Neural cell (in vitro differentiated cells): ENCODE results near the gene GRB14. TPM values are rescaled to one million over a fixed set of nuclear protein-coding genes. Genes with fewer than 3 reads are reported as not detected.

ENCODE experiments used
- H2AFZ ChIP-seq: fragments of 200-600, 300-800 bp; sonication (generic), shearing (Covaris generic); 2 replicates; pipeline ENCODE4 v1.6.0; 2014; ENCODE audit warnings: low read depth, mild to moderate bottlenecking, antibody characterized with exemption, low read length, moderate library complexity
- H3F3A ChIP-seq: fragments of 200-600 bp; shearing (Covaris generic); 2 replicates; pipeline ENCODE4 v1.6.1; 2016; ENCODE audit warnings: mild to moderate bottlenecking, moderate library complexity, mixed read lengths, antibody characterized with exemption, low read length; ENCODE audit not compliant: insufficient read depth, poor library complexity, severe bottlenecking
- H3K27ac ChIP-seq: fragments of 200-600, 300-800 bp; sonication (generic), shearing (Covaris generic); 2 replicates; pipeline ENCODE4 v1.5.1; 2014; ENCODE audit warnings: mild to moderate bottlenecking, low read length, moderate library complexity
- H3K27me3 ChIP-seq: fragments of 300-800, 200-600 bp; sonication (generic), shearing (Covaris generic); 2 replicates; pipeline ENCODE4 v1.6.0; 2014; ENCODE audit warnings: mild to moderate bottlenecking, low read depth, low read length, moderate library complexity; ENCODE audit not compliant: insufficient read depth
- H3K36me3 ChIP-seq: fragments of 300-800, 200-600 bp; sonication (generic), shearing (Covaris generic); 2 replicates; pipeline ENCODE4 v1.5.1; 2014; ENCODE audit warnings: mild to moderate bottlenecking, antibody characterized with exemption, low read length, moderate library complexity; ENCODE audit not compliant: insufficient read depth
- H3K4me2 ChIP-seq: fragments of 300-800, 200-600 bp; sonication (generic), shearing (Covaris generic); 2 replicates; pipeline ENCODE4 v1.6.0; 2014; ENCODE audit warnings: mild to moderate bottlenecking, low read length
- H3K4me3 ChIP-seq: fragments of 300-800, 200-600 bp; sonication (generic), shearing (Covaris generic); 2 replicates; pipeline ENCODE4 v1.5.1; 2014; ENCODE audit warnings: mild to moderate bottlenecking, low read length, moderate library complexity
- H3K79me2 ChIP-seq: fragments of 200-600 bp; shearing (Covaris generic); replicated peaks from 2 replicates; pipeline ENCODE4 v1.6.0; 2014; ENCODE audit warnings: mild to moderate bottlenecking, low read length, moderate library complexity; ENCODE audit not compliant: insufficient read depth
- H3K9ac ChIP-seq: fragments of 300-800, 200-600 bp; sonication (generic), shearing (Covaris generic); 2 replicates; pipeline ENCODE4 v1.6.1; 2016; ENCODE audit warnings: mild to moderate bottlenecking, low read length, mixed read lengths
- H3K9me2 ChIP-seq: fragments of 200-600 bp; shearing (Covaris generic); 2 replicates; pipeline ENCODE4 v1.6.1; 2016; ENCODE audit warnings: mild to moderate bottlenecking, low read length, mixed read lengths; ENCODE audit not compliant: insufficient read depth
- H3K9me3 ChIP-seq: fragments of 200-600, 300-800 bp; sonication (generic), shearing (Covaris generic); 2 replicates; pipeline ENCODE4 v1.6.1; 2016; ENCODE audit warnings: mild to moderate bottlenecking, mixed run types, low read length, moderate library complexity, mixed read lengths
- H4K20me1 ChIP-seq: fragments of 200-600 bp; shearing (Covaris generic); 2 replicates; pipeline ENCODE4 v1.6.1; 2016; ENCODE audit warnings: mild to moderate bottlenecking, mixed run types; ENCODE audit not compliant: insufficient read depth
- CTCF ChIP-seq: fragments of 450-650 bp; IDR thresholded peaks from 2 replicates; pipeline ENCODE4 v1.5.1; 2014; ENCODE audit warnings: antibody characterized with exemption, mild to moderate bottlenecking, moderate library complexity; ENCODE audit not compliant: poor library complexity, severe bottlenecking
- EP300 ChIP-seq: fragments of 450-650 bp; conservative IDR thresholded peaks from 2 replicates; pipeline ENCODE4 v1.6.1; 2014; ENCODE audit warnings: antibody characterized with exemption, mild to moderate bottlenecking, moderate library complexity; ENCODE audit not compliant: poor library complexity, severe bottlenecking
- EZH2 ChIP-seq: fragments of 200-600, 300-800 bp; shearing (Covaris generic), sonication (generic); IDR thresholded peaks from 2 replicates; pipeline ENCODE4 v1.6.1; 2014; ENCODE audit warnings: antibody characterized with exemption, low read length, borderline replicate concordance, mild to moderate bottlenecking; ENCODE audit not compliant: insufficient read depth, poor library complexity, severe bottlenecking
- MXI1 ChIP-seq: fragments of 450-650 bp; conservative IDR thresholded peaks from 2 replicates; pipeline ENCODE4 v1.6.1; 2014; ENCODE audit warnings: antibody characterized with exemption, mild to moderate bottlenecking; ENCODE audit not compliant: poor library complexity, severe bottlenecking
- POLR2AphosphoS5 ChIP-seq: IDR thresholded peaks from 2 replicates; pipeline ENCODE4 v1.6.1; 2012
- RAD21 ChIP-seq: fragments of 450-650 bp; conservative IDR thresholded peaks from 2 replicates; pipeline ENCODE4 v1.6.1; 2014; ENCODE audit warnings: antibody characterized with exemption, mild to moderate bottlenecking, moderate library complexity
- REST ChIP-seq: IDR thresholded peaks from 2 replicates; pipeline ENCODE4 v1.6.1; 2012; ENCODE audit warnings: borderline replicate concordance
- SMC3 ChIP-seq: fragments of 450-650 bp; conservative IDR thresholded peaks from 2 replicates; pipeline ENCODE4 v1.6.1; 2014; ENCODE audit warnings: antibody characterized with exemption, mild to moderate bottlenecking, moderate library complexity; ENCODE audit not compliant: poor library complexity
- TAF1 ChIP-seq: IDR thresholded peaks from 2 replicates; pipeline ENCODE4 v1.6.1; 2012; ENCODE audit warnings: low read depth
- polyA plus RNA-seq: library from polyadenylated mRNA; depleted of rRNA; stranded (reverse); fragments of >200 nt; gene quantifications from 2 replicates; pipeline ENCODE4 v1.2.3, GENCODE V29; 2014

GRB14 gene
- polyA plus RNA-seq, 1 donor from 2014 or later: 4.5 TPM

- Histone ChIP-seq H3K9me3 (no peaks in the 10 kb centered on the region), H3K9me2 (no peaks in the 10 kb centered on the region), H3K4me2 (no peak overlapping the region), H2AFZ (no peak overlapping the region), H3K27ac (no peak overlapping the region), H3K36me3 (no peaks in the 10 kb centered on the region), H3K4me3 (no peak overlapping the region), H3K79me2 (no peaks in the 10 kb centered on the region), H4K20me1 (no peaks in the 10 kb centered on the region), H3K9ac (no peak overlapping the region), H3F3A (no peaks in the 10 kb centered on the region), H3K27me3 (no peaks in the 10 kb centered on the region)
- TF ChIP-seq EP300 (no peak), EZH2 (no peak), POLR2AphosphoS5 (no peak)
Measured at GRCh38 chr2:164561991-164562390, 59.3 kb downstream of the GRB14 start.

GRCh38 chr2:164561416-164561815 lies 59.9 kb downstream of the GRB14 start:
- Histone ChIP-seq H4K20me1 (no peaks in the 10 kb centered on the region), H3K27me3 (no peaks in the 10 kb centered on the region), H3K27ac (no peak overlapping the region), H3K79me2 (no peaks in the 10 kb centered on the region), H3K36me3 (no peaks in the 10 kb centered on the region), H3K9ac (no peak overlapping the region), H3K4me3 (no peak overlapping the region), H2AFZ (no peak overlapping the region), H3F3A (no peaks in the 10 kb centered on the region), H3K4me2 (no peak overlapping the region), H3K9me2 (no peaks in the 10 kb centered on the region), H3K9me3 (no peaks in the 10 kb centered on the region)
- TF ChIP-seq CTCF (no peak), REST (no peak), EZH2 (no peak), EP300 (no peak), MXI1 (no peak), POLR2AphosphoS5 (no peak), TAF1 (no peak), RAD21 (no peak), SMC3 (no peak)

GRCh38 chr2:164560902-164561301 lies 60.4 kb downstream of the GRB14 start:
- H2AFZ ChIP-seq: no peak overlapping the region
- no peaks in the 10 kb centered on the region for H3F3A ChIP-seq
- no peaks in the 10 kb centered on the region for H3K79me2 ChIP-seq
- no peak overlapping the region for H3K4me2 ChIP-seq
- H3K9me3 ChIP-seq: no peaks in the 10 kb centered on the region
- no peak overlapping the region for H3K9ac ChIP-seq
- H3K27ac ChIP-seq: no peak overlapping the region
- no peak for TF ChIP-seq SMC3
- no peak for TF ChIP-seq POLR2AphosphoS5
- no peak for TF ChIP-seq EZH2
- no peak for TF ChIP-seq CTCF
- TF ChIP-seq TAF1: no peak
- no peak for TF ChIP-seq EP300
- TF ChIP-seq MXI1: no peak
- no peak for TF ChIP-seq RAD21
- TF ChIP-seq REST: no peak
- H3K9me2 ChIP-seq: no peaks in the 10 kb centered on the region
- H3K4me3 ChIP-seq: no peak overlapping the region
- no peaks in the 10 kb centered on the region for H3K27me3 ChIP-seq
- no peaks in the 10 kb centered on the region for H3K36me3 ChIP-seq
- H4K20me1 ChIP-seq: no peaks in the 10 kb centered on the region
